ENCODE data around the gene FLNA. TPM values are rescaled to one million over a fixed set of nuclear protein-coding genes. Genes with fewer than 3 reads are reported as not detected.

Gene FLNA
- total and polyA plus RNA-seq, 2 donors (not counting 3 experiments of a cell fraction or from before 2014, with no cell fraction given): 658 to 1,474 TPM

DNA sequence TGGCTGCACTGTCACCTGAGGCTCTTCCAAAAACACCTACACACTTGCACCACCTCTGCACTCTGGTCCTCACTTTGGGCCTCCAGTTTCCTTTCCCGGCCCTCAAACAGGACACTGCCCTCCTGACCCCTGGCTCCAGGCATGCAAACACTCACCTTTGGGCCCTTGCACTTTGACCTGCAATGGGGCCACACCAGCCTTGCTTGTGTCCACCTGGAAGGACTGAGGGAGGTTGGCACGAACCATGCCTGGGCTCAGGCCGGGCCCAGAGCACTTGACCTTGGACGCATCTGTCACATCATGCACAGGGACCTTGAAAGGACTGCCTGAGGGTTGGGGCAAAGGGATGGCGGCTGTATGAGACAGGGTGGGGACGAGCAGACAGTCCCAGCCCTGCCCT is 15.6 kb downstream of the FLNA start:
- ChIA-PET POLR2A (no interaction called here), CTCF (no interaction called here)
- intact Hi-C loops (cut with micrococcal nuclease): no loop called here
- Histone ChIP-seq H3K79me2 (ENCODE audit: control insufficient read depth, insufficient read depth, low read length) (peaks cover 66% of the 10 kb centered on the region), H3K36me3 (ENCODE audit: control insufficient read depth in 2 of 2, extremely low read depth in 1 of 2, insufficient read depth in 2 of 2, low read length in 2 of 2) (peaks cover 15 to 89% of the 10 kb centered on the region in 2 experiments), H3K4me3 (replicated peaks in 1 of 3; ENCODE audit: insufficient read depth in 1 of 3, low read depth in 1 of 3, low read length in 3 of 3) (no peak overlapping the region), H3K4me2 (ENCODE audit: insufficient read depth, low read length) (no peak overlapping the region), H3K9ac (replicated peaks; ENCODE audit: extremely low read depth, insufficient read depth, low read length) (no peak overlapping the region), H2AFZ (ENCODE audit: low read depth, low read length) (no peak overlapping the region), H3K4me1 (ENCODE audit: control insufficient read depth, extremely low read depth, insufficient read depth, low read length) (no peaks in the 10 kb centered on the region), H3K27me3 (ENCODE audit: control insufficient read depth in 2 of 2, insufficient read depth in 2 of 2, low read length in 2 of 2) (no peaks in the 10 kb centered on the region), H3K9me1 (replicated peaks; ENCODE audit: control insufficient read depth, extremely low read depth, insufficient read depth, low read length) (no peaks in the 10 kb centered on the region), H4K20me1 (replicated peaks; ENCODE audit: control insufficient read depth, extremely low read depth, insufficient read depth, low read length) (no peaks in the 10 kb centered on the region), H3K27ac (ENCODE audit: insufficient read depth, low read depth, low read length) (no peak overlapping the region), H3K9me3 (replicated peaks; ENCODE audit: control insufficient read depth, insufficient read depth, low read length) (no peaks in the 10 kb centered on the region)
- no peak for TF ChIP-seq POLR2AphosphoS5 (IDR thresholded peaks at IDR 0.05; ENCODE audit: insufficient read depth, low read depth, low read length)
- TF ChIP-seq, protein P1, sequence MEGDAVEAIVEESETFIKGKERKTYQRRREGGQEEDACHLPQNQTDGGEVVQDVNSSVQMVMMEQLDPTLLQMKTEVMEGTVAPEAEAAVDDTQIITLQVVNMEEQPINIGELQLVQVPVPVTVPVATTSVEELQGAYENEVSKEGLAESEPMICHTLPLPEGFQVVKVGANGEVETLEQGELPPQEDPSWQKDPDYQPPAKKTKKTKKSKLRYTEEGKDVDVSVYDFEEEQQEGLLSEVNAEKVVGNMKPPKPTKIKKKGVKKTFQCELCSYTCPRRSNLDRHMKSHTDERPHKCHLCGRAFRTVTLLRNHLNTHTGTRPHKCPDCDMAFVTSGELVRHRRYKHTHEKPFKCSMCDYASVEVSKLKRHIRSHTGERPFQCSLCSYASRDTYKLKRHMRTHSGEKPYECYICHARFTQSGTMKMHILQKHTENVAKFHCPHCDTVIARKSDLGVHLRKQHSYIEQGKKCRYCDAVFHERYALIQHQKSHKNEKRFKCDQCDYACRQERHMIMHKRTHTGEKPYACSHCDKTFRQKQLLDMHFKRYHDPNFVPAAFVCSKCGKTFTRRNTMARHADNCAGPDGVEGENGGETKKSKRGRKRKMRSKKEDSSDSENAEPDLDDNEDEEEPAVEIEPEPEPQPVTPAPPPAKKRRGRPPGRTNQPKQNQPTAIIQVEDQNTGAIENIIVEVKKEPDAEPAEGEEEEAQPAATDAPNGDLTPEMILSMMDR (IDR thresholded peaks at IDR 0.05; ENCODE audit: extremely low read depth in 1 of 2, insufficient read depth in 1 of 2, low read depth in 1 of 2, low read length in 2 of 2): no peak
- TF ChIP-seq FOS (IDR thresholded peaks at IDR 0.05; ENCODE audit: borderline replicate concordance, insufficient read depth, low read length): no peak
- no peak for TF ChIP-seq EZH2 (IDR thresholded peaks at IDR 0.05; ENCODE audit: borderline replicate concordance, low read depth, low read length, severe bottlenecking)
- TF ChIP-seq POLR2A (IDR thresholded peaks at IDR 0.05; ENCODE audit: low read depth, low read length): no peak
- no peak for TF ChIP-seq GATA2 (IDR thresholded peaks at IDR 0.05; ENCODE audit: insufficient read depth, insufficient read length, low read depth, low read length)
- no peak for TF ChIP-seq JUN (IDR thresholded peaks at IDR 0.05; ENCODE audit: borderline replicate concordance, insufficient read depth, insufficient read length, low read depth)
- no peak for TF ChIP-seq MYC (IDR thresholded peaks at IDR 0.05; ENCODE audit: low read depth, low read length)
- TF ChIP-seq, protein P2, sequence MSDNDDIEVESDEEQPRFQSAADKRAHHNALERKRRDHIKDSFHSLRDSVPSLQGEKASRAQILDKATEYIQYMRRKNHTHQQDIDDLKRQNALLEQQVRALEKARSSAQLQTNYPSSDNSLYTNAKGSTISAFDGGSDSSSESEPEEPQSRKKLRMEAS (IDR thresholded peaks at IDR 0.05; ENCODE audit: insufficient read depth, insufficient read length): no peak
- no peak for FAIRE-seq
- BruUV-seq (replicated peaks): no TSS peak
- DNase-seq (ENCODE audit: low read depth, low spot score): no peak
- dilution Hi-C loops (cut with MboI; ENCODE audit: extremely low pct_ligation_motif_present, low sequenced_read_pairs): no loop called here
